Measurements from ENCODE around the gene SURF1.

DNA sequence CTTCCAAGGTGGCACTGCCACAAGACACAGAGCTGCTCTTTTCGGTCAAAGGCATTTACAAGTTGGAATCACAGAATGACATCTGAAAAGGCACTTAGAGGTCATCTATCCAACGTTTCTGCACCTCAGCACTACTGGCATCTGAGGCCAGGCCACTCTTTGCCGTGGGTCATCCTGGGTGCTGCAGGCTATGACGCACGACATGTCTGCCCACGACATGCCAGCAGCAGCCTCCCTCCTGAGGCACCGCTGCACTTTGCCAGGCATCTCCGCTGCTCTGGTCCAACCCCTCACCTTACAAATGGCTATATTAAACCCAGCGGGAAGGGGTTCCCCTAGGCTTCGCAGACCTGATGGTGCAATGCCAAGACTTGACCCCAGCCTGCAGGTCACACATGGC is 11.5 kb upstream of the SURF1 start:
- TF ChIP-seq, protein P1, sequence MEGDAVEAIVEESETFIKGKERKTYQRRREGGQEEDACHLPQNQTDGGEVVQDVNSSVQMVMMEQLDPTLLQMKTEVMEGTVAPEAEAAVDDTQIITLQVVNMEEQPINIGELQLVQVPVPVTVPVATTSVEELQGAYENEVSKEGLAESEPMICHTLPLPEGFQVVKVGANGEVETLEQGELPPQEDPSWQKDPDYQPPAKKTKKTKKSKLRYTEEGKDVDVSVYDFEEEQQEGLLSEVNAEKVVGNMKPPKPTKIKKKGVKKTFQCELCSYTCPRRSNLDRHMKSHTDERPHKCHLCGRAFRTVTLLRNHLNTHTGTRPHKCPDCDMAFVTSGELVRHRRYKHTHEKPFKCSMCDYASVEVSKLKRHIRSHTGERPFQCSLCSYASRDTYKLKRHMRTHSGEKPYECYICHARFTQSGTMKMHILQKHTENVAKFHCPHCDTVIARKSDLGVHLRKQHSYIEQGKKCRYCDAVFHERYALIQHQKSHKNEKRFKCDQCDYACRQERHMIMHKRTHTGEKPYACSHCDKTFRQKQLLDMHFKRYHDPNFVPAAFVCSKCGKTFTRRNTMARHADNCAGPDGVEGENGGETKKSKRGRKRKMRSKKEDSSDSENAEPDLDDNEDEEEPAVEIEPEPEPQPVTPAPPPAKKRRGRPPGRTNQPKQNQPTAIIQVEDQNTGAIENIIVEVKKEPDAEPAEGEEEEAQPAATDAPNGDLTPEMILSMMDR (IDR thresholded peaks at IDR 0.05; ENCODE audit: low read depth, low read length), result no peak
- TF ChIP-seq POLR2A (IDR thresholded peaks at IDR 0.05; ENCODE audit: extremely low read depth, insufficient read length) (no peak), MYC (IDR thresholded peaks at IDR 0.05; ENCODE audit: low read depth, low read length) (no peak)
- TF ChIP-seq, protein P2, sequence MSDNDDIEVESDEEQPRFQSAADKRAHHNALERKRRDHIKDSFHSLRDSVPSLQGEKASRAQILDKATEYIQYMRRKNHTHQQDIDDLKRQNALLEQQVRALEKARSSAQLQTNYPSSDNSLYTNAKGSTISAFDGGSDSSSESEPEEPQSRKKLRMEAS (IDR thresholded peaks at IDR 0.05; ENCODE audit: low read depth, low read length), result no peak

Measured in NB4 (cell line).